CD4-positive, alpha-beta T cell treated with Interleukin-17A for 4 hours (primary cell): Measurements from ENCODE around the gene CHKA.

Source experiments
- DNase-seq: peaks from one replicate; pipeline ENCODE4 v3.0.0-alpha.2; 2020; ENCODE audit warnings: mixed read lengths

CHKA gene

DNA sequence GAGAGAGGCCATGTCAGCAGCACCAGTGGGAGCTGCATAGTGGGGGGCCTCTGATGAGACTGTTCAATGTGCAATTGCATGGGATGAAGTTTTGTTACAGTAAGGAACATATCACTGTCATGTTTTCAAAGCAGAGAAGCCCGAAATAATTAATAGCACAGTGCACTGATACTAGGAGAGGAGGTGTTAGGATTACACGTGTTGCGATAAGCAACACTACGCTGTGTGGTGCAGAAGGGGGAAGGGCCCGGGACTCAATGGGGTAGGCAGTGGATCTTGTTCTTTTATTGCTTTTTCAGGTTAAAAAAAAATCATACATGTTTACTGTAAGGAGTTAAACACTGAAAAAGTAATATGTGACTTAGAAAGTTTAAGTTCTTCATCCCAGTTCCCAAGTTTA lies 53.2 kb downstream of the CHKA start:
- DNase-seq: no peak

DNA sequence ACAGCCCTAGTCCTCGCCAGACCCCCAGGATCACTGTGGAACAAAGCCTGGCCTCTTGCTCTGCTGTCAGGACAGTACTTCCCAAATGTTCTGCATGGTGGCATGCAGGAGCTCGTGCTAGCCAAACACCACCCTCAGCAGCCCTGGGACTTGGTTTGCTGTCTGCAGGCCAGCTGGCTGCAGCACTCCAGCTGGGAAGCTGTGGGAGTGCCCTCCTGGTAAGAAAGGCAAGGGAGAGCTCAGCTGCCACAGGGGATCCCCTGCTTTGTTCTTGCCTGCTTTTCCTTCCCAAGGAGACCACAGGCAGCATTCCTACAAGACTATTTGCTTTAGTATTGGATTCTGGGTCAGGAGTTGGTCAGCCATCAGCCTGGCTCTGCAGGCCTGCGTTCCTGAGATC lies 54.4 kb downstream of the CHKA start:
- DNase-seq: no peak

DNA sequence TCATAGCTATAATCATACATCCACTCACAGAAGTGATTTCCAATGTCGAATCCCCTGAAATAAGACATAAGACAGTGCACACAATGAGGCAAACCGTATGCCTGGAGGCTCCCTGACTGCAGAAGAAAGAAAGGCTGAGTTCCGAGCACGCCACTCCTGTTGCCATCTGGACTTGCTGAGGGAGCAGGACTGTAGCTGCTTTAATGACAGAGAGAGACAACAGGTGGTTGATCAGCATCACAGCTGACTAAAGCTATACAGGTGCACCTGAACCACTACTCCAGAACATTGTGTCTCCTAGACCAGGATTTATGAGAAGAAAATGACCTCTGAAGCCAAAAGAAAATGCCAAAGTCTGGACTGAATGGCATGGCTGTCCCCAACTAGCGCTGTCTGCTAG lies 55.3 kb downstream of the CHKA start:
- no peak for DNase-seq

DNA sequence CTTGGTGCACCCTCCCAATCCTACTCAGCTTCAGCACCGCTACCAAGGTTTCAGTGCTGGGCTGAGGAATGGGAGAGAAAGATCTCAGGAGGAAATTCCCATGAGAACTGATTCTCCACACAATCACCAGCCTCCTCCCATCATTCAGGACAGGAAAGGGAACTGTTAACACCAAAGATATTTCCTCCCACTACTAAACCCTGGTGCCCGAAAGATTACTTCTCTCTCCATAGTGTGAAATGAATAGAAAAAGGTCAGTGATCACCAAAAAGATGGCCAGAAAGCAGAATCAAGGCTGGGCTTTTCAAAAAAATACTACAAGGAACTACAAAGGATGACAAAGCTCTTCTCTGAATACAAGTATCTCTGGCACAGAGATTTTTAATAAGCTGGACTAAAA lies 56.3 kb downstream of the CHKA start:
- no peak for DNase-seq

DNA sequence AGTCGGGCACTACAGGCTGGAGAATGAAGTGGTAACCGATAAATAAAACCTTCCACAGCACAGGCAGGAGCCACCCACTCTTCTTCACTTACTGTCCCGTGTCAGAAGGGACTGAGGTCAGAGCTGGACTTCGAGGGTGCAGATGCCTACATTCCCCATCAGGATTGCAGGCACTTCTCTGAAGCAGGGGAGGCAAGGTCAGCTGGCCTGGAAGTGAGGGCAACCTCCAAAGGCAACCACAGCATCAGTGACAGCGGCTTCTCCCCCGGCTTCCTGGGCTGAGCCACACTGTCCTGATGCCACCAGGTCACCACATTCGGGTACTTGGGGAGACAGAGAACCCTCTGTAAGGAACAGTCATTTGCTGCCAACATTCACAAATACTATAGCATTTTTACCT lies 59.7 kb downstream of the CHKA start:
- no peak for DNase-seq

DNA sequence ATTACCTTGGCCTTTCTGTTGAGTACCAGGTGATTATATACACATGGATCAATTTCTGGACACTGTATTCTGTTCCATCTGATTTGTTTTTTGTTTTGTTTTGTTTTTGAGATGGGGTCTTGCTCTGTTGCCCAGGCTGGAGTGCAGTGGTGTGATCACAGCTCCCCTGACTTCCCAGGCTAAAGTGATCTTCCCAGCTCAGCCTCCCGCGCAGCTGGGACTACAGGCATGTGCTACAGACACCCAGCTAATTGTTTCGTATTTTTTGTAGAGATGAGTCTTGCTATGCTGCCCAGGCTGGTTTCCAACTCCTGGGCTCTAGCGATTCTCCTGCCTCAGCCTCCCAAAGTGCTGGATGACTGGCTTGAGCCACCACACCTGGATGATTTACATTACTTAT lies 63.4 kb downstream of the CHKA start:
- no peak for DNase-seq

DNA sequence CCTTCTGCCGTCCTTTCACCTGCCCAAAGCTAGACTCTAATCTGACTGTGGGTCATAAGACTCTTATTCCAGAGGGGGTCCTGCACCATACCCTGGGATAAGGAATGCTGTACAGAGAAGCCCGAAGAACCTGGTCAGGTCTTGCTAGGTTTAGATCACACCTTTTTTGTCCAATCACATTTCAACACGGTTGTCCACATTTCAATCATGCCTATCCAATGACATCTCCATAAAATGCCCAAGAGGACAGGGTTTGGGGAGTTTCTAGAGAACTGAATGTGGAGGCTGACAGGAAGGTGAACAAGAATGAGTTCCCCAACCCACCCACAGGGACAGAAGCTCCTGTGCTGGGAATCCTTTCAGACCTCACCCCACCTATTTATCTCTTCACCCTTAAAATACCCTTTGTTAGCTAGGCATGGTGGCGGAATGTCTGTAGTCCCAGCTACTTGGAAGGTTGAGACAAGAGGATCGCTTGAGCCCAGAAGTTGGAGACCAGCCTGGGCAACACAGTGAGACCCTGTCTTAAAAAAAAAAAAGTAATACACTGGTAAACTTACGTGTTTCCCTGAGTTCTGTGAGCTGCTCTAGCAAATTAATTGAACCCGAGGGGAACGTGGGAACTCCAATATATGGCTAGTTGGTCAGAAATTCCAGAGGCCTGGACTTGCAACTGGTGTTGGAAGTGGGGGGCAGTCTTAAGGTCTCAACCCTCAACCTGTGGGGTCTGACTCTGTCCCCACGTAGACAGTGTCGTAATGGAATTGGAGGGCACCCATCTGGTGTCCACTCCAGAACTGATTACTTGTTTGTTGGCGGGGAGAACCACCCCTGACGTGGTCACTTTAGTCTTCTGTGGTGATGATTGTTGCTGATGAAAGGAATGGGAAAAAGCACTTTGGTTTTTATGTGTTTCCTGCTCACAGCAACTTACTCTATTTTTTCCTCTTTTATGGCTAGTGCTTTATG lies 64.6 kb downstream of the CHKA start:
- no peak for DNase-seq

DNA sequence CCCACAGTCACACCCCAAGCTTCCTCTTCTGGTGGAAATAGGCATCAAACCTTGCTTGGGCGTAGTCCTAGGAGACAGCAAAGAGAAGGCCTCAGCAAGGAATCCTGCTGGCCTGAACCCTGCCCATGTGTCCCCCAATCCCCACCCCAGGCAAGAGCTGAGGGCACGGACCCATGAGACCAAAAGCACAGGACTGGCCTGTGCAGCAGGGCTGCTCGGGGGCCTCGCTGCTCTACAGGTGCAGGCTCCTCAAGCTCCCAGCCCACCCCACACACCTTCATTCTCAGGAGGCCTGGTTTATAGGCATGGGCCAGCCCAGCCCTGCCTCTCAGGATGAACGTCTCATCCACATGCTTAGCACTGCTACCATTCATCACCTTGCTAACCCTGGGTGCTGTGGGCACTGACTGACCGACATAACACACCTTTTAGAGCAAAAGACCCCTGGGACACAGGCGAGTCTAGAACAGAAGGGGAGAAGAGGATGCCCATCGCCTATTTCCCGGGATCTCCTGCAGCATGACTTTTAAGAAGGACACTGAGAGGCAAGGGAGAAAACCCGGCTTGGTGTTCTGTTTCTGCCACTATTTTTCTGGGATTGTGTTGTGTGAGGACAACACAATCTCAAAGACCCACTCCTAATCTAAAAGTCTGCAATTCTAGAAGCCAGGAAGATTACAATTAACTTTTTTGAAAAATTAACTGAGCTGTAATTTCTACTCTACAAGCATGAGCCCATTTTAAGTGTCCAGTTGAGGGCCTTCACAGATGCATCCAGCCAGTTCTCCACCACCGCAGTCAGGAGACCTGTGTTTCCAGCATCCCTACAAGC lies 67.0 kb downstream of the CHKA start:
- no peak for DNase-seq

DNA sequence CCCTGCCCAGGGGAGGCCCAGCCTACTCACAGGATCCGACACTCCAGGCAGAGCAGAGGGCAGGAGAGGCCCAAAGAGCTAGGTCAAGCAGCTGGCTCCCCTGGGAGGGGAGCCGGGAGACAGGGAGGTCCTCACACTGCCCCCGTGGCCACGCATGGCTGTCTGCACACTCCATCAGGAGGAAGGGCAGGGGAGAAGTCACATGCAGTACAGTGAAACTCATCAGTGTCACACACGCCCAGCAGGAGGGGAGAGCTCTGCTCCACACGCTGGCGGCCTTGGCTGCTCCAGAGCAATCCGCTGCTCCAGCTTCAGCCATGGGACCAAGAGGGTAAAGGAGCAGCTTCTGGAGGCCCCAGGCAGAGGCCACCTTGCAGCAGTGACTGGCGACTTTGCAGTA lies 68.1 kb downstream of the CHKA start:
- no peak for DNase-seq

DNA sequence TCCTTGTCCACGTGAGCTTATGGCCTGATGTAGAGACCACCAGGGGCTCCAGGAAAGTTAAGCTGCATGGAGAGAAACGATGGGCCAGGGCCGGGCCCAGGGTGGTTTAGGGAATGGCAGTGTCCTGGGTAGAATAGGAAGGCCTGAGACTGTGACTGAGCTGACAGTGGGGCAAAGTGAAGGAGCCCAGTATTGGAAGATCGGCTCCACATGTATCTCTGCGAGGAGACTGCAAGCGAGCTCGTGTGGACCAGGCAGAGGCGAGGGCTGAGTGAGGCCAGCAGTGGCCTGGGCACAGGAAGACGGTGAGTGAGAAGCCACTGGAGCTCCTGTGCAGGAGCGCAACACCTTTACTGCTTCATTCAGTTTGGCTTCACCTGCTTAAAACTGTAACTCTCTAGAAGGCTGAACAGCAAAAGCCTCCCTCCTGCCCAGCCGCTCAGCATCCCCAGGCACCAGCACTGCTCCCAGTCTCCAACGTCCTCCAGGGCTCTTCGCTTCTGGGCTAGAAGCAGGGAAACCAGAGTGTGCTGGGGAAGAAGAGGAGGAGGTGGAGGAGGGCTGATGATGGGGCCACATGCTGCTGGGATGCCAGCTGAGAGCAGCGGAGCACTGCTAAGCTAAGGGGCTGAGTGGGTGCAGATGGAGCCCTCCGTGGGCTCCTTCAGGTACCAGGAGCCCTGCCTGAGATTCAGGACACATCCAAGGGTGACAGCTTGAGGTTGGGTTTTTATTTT lies 68.9 kb downstream of the CHKA start:
- no peak for DNase-seq

DNA sequence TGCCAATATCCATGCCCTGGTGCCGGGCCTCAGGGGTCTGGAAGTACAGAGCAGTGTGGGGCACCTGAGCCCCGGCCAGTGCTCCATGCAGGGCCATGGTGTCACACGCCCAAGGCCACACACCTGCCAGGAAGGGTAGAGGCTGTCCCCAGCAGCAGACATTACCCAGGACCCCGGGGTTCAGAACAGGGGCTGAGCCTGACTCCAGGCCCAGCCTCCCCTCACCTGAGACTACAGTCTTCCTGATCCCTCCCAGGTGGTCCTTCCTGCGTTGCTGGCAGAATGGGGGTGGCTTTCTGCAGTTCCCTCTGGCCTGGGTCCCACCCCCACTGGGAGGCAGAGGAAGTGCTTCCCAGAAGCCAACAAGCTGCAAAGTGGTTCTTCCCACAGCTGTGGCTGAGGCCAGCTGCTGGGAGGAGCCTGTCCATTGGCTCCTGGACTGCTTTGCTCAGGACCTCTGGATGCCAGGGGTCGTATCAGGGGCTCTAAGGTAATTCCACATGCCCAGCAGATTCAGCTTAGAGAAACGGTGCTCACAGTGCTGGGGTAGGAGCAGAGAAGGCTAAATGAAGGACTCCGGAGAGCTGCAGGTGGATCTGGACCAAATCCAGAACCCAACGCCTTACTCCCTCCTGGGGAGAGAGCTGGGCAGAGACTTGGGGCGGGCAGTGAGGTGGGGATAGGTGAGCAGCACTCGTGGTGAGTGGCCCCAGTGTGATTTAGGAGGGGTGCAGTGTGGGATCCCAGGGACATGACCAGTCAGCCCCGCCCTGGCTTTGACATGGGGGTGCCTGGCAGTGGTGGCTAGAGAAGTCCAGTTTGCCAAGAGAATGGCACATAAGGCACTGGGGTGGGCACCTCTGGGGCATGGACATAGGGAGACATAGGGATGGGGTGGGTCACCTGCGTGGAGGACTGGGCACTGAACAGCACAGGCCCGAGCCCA lies 69.7 kb downstream of the CHKA start:
- no peak for DNase-seq

DNA sequence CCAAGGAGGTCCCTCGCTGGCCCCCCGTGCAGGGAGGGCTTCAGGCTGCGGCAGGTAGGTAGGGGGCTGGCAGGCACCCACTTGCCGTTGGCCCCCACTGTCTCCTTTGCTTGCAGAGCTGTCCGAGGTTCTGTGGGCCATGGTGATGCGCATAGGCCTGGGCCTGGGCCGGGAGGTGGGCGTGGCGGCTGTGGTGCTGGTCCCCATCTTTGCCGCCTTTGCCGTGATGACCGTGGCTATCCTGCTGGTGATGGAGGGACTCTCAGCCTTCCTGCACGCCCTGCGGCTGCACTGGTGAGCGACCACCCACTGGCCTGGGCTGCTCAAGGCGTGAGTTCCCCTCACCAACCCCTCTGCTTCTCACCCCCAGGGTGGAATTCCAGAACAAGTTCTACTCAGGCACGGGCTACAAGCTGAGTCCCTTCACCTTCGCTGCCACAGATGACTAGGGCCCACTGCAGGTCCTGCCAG lies 70.8 kb downstream of the CHKA start:
- DNase-seq: no peak

DNA sequence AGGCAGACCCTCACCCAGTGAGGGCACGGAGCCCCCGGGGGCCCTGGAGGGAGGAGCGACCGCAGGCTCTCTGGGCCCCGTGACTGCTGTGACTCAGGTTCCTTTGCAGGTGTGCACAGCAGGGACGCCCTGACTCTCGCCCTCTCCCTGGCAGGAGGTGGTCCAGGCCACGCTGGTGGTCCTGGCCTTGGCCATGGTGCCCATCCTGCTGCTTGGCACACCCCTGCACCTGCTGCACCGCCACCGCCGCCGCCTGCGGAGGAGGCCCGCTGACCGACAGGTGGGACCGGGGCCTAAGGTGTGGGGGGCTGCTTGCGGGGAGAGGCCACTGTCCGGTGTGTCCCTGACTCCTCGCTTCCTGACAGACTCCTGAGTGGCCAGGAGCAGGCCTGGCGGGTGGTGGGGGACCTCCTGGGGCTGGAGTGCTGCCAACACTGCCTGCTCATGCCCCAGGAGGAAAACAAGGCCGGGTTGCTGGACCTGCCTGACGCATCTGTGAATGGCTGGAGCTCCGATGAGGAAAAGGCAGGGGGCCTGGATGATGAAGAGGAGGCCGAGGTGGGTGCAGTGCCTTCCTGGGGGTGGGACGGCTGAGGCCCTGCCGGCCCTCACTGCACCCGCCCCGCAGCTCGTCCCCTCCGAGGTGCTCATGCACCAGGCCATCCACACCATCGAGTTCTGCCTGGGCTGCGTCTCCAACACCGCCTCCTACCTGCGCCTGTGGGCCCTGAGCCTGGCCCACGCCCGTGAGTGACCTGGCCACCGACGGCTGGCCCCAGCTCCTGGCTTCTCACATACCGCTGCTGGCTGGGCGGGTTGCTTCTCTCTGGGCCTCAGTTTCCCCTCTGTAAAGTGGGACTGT lies 71.4 kb downstream of the CHKA start:
- DNase-seq: no peak

DNA sequence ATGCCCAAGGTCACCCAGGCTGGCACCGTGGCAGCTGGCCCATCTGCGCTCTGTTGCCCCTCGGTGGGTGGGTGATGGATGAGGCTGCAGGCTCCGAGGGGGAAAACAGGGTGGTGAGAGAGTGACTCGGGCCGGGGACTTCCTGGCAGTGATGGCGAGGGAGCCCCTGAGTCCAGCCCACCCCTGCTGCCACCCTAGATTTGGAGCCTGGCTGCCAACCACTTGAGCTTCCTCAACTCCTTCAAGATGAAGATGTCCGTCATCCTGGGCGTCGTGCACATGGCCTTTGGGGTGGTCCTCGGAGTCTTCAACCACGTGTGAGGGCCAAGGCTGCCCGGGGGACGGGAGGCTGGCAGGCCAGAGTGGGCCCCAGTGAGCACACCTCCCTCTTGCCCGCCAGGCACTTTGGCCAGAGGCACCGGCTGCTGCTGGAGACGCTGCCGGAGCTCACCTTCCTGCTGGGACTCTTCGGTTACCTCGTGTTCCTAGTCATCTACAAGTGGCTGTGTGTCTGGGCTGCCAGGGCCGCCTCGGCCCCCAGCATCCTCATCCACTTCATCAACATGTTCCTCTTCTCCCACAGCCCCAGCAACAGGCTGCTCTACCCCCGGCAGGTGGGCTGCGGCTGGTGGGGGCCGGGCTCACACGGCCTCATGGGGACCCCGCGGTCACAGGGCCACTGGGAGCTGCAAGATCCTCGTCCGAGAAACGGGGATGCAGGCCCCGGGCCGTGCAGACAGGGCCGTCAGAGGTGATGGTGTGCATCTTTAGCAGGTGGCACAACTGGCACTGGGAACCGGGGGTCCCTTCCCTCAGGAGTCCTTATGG lies 72.3 kb downstream of the CHKA start:
- DNase-seq: no peak

DNA sequence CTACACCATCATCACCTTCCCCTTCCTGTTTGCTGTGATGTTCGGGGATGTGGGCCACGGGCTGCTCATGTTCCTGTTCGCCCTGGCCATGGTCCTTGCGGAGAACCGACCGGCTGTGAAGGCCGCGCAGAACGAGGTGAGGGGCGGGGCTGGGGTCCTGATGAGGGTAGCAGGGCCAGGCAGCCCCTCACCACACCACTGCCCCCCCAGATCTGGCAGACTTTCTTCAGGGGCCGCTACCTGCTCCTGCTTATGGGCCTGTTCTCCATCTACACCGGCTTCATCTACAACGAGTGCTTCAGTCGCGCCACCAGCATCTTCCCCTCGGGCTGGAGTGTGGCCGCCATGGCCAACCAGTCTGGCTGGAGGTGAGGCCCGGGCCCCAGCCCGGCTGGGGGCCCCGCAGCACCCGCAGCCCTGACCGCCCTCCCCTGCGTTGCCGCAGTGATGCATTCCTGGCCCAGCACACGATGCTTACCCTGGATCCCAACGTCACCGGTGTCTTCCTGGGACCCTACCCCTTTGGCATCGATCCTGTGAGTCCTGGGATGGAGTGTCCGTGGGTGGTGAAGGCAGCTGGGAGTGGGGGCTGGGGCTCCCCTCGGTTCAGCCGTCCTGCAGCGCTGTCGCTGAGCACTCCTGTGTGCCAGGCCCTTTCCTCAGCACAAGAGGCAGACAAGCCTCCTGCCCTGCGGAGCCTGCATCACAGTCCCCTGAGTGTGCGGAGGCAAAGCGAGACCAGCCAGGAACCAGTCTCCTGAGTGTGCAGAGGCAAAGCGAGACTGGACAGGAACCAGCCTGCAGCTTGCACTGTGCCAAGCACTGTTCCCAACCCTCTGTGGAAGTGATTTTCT lies 73.5 kb downstream of the CHKA start:
- DNase-seq: no peak

DNA sequence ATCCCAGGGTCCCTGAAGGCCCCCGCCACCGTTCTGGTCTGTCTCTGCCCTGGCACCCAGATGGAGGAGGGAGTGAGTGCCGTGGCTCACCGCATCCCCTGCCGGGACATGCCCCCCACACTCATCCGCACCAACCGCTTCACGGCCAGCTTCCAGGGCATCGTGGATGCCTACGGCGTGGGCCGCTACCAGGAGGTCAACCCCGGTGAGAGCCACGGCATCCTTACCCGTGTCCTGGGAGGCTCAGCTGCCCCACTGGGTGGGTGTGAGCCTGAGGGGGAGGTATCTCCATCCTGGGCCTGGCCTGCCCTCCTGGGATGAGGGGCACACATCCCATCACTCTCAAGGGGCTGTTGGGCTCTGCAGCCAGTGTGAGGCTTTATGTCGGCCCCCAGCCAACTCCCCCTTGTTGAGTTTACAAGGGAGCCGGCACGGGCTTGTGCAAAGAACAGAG lies 76.3 kb downstream of the CHKA start:
- no peak for DNase-seq

DNA sequence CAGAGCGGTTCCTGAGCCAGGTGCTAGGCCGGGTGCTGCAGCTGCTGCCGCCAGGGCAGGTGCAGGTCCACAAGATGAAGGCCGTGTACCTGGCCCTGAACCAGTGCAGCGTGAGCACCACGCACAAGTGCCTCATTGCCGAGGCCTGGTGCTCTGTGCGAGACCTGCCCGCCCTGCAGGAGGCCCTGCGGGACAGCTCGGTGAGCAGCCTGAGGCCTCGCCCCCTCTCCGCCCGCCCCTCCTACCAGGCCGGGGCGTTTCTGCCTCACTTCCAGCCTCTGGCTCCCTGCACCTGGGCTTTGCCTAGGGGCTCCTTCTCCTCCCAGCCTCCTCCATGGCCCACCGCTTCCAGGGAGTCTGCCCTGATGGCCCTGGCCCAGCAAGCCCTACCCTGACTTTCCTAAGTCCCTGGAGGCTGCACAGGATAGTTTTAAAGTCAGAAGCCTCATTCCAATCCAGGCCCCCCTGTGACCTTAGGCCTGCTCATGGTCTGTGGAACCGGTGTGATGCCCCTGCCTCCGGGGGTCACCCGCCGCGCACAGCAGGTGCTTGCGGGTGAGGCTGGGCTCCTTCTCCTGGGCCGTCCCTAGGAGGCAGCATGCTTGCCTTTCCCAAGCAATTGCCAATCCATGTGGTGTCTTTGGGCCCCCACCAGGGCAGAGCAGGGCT lies 76.9 kb downstream of the CHKA start:
- no peak for DNase-seq
